Ecto neural progenitor cell (in vitro differentiated cells): ENCODE measurements around the gene KHDRBS2.

Source experiments
- DNase-seq: peaks from one replicate; pipeline ENCODE4 v3.0.0-alpha.2; 2018; ENCODE audit warnings: low spot score

KHDRBS2 gene

GRCh38 chr6:62175195-62175594 lies 110.8 kb downstream of the KHDRBS2 start:
- DNase-seq = no peak

DNA sequence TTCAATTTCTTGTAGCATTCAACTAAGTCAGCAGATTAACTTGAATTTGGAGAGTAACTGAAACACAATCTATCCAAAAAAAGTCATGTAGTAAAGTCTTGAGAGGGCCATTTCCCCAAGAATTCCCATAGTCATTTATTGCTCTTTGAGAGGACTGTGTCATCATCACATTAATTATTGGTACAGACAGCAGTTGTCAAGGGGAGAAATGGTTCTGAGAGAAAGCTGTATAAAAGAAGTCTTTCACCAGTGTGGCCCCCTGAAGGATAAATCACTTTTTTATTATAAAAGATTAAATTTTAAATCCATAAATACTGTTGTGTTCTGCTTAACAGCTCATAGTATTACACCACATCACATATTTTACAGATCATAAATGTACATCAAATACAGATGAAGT lies 111.5 kb downstream of the KHDRBS2 start:
- no peak for DNase-seq

- no peak for DNase-seq
Observed at GRCh38 chr6:62167736-62168135, 118.3 kb downstream of the KHDRBS2 start.

DNA sequence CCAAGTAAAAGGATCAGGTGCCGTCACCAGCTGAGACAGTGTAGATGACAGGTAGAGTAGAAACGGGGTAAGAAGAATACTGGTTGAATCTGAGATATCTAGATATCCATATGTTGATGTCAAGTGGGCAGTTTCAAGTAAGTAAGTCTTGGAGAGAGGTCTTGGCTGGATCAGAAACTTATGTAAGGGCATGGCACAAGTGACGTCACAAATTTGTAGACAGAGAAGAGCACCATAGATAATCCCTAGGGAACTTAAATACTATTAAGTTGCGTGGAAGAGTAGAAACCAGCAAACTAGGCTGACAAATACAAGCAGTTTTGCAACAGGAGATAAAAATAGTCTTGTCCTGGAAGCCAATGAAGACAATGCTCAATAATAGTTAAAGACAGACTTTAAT lies 123.2 kb downstream of the KHDRBS2 start:
- no peak for DNase-seq

- DNase-seq = no peak
Observed at GRCh38 chr6:62152796-62153195, 133.2 kb downstream of the KHDRBS2 start.

DNA sequence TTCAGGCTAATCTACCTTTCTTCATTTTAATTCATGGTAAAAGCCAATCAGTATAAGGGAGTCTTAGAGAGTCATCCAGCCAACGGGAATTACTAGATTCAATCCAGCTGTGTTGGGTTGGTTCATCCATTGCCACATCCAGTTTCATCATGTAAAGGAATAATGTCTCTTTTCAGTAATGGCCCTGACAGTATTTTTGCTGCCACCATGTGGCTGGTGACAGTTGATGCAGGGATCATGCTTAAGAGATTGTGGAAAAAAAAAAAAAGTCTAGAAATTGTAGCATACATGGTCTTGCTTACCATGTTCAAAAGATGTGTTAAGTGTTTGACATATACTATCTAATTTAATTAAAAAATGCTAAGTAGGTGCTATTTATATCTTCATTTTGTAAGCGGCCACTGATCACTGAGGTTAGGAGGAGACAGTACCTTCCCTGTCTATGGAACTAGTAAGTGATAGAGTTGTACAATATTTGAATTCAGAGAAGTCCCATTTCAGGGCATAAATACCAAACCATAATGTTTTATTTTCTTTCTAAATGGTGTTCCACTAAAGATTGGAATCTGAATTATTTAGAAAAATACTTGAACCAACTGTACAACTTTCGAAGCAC lies 135.9 kb downstream of the KHDRBS2 start:
- DNase-seq = peak; percentile 39

DNA sequence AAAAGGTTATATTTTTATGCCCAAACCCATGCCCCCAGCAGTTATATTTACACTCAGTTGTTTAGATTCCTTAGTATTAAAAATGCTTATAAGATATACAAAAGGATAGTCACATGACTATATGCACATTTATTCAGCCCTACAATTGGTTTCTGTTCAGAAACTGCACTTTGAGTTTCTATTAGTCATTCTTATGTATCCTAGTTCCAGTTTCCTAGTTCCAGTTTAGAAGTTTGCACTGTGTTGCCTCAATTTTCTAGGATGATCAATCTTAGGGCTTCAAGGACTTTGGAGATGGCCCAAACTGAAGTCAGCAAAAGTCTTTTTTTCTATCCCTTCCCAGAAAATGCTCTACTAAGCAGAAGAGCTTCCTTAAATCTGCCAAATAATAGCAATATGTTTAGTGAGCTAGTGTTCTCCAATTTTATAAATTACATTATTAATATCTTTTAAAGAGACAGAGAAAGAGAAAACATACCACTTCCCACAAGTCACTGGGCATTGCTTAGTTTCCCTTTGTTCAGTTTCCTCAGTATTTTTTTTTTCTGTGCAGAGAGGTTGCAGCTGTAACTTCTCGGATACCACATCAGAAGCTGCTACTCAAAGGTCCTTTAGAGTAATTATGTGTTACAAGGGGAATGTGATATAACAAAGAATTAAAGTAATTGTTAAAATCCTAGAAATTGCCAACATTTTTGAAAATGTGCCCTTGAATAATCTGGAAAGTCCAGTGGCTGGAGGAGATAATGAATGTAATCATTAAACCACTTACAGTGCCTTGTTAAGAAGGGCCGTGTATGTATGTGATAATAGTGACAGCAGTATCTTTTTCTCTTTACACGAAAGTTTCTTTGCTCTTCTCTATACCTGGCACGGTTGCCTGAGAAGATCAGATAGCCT lies 138.8 kb downstream of the KHDRBS2 start:
- no peak for DNase-seq

DNA sequence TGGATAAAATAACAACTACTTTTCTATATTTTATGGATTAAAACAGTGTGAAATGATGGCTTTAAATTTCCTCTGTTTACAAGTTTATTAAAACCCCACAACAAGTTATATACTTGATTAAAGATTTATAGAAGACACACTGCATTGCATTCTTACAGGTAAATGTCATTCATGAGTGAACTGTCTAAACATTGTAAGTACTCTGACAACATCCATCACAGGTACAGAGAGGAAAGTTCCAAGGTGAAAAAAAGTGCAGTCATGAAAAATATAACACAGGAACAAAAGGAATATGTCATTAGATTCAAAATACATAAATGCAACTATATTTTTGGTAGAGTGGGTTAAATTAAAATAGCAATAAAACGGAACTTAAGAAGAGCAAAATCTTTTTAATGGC lies 156.9 kb downstream of the KHDRBS2 start:
- DNase-seq = no peak

DNA sequence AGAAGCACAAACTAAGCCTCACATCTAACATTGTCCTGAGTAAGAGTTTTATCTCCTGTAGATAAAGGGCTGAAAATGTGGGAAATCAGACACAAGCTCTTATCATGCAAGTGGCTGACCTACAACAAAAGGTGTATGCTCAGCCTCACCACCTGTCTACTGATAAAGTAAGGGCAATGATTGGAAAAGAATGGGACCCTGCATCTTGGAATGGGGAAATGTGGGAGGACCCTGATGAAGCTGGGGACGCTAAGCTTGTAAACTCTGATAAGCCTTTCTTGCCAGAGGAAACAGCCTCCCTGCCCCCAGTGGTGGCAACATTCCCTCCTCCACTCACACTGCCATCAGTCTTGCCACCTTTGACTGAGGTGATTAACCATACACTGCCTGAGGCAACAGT lies 166.6 kb downstream of the KHDRBS2 start:
- DNase-seq = no peak

DNA sequence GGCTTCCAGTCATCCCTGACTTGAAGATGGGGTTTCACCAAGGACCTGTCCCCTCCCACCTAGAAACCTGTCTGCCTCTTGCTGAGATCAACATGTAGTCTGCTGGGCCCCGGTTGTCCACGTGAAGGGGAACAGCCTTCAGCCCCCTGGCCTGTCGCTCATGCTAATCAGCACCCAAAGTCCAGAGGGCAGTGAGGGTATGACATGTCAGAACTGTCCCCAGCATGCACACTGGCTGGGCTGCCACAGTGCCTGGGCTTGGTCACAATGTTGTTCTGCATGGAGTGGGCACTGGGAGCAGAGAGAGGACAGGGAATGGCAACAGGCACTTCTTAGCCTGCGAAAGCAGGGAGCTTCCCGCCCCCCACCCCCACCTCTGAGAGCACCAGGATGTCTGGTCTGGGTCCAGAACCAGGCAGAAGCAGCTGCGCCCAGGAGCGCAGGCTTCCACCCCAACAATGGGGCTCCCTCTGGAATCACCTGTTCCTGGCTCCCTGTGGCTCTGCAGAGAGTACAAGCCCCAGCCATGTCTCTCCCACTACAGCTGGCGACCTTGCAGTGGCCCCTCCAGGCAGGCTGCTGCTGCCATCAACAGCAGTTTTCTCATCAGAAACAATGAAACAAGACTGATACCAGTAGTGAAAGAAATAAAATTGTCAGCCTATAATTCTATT lies 182.7 kb downstream of the KHDRBS2 start:
- DNase-seq = no peak

GRCh38 chr6:62102387-62102786 lies 183.6 kb downstream of the KHDRBS2 start:
- no peak for DNase-seq

DNA sequence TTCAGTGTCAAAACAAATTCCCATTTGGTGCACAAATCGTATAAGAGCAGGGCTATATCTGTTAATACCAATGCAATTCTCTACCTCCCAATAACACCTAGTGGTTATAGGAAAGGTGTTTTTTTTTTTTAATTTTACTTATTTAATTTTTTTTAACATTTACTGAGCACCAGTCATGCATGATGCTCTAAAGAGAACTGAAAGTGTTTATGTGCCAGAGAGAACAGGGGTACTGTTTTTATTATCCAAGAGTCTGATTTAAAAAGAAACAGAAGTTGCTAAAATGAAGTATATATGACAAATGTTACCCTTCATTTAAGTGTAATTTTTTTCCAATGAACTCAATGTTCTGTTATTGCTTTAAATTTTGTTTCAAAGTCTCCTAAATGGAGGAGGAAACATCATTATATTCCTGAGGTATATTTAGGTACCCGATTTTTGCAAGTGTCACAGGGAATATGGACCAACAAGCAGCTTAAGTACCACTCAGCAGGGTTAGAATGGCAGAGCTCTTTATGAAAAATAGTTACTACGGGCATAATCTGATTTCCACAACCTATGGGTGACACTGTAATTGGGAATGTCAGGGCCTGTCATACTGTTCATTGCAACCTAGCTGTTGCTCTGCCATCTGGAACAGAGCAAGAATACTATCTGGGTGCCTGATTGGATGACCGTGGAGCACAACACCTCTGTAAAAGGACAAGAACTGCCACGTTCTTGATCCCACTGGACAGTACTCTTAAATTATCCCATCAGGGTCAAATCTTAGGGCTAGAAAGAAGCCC lies 195.4 kb downstream of the KHDRBS2 start:
- no peak for DNase-seq

DNA sequence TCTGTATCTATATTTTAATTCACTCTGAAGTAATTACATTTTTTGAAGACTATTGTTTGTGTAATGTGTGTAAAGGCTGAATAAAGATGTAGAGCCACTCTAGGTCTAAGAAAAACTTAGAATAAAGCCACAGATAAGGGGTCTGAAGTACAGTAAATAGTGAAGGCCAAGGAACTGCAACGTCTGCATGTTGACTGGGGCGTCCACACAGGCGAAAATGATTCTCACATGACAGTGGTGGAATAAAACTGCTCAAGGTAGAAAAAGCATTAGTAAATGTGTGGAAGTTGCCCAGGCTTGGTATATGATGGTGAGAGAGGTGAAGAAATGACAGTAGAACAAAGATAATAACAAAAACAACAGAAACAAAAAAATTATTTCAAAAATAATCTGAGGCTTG lies 196.2 kb downstream of the KHDRBS2 start:
- no peak for DNase-seq

DNA sequence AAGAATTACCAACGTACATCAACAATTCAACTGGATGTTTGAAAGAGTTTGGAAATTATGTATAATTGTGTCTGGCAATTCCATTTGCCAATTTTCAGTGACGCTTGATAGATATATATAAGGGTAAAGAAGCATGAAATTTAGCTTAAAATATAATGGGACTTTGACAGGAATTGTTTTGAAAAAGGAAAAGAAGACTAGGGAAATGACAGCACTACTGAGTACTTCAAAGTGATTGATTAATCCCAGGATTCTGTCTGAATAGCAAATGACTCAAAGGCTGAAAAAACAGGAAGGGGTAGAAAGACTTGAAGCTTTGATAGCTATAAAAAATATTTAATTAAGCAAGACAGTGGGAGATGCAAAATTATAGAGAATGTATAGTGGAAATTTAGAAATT lies 200.0 kb downstream of the KHDRBS2 start:
- no peak for DNase-seq

GRCh38 chr6:62075869-62076268 lies 210.2 kb downstream of the KHDRBS2 start:
- DNase-seq = no peak

DNA sequence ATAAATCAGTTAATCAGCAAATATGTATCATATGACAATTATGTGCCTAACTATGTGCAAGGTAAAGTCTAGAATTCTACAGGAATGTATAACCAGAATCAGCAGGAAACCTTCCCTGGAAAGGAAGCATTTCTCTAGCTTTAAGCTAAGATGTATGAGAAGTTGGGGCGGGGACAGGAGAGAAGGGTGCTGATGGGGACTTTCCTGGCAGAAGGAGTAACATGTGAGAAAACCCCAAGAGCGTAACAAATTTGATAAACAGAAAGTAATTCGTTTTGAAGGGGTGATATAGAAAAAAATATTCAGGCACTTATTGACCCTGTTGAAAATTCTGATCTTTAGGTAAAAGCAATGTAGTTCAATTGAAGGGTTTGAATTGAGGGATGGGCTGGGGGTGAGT lies 226.1 kb downstream of the KHDRBS2 start:
- no peak for DNase-seq

DNA sequence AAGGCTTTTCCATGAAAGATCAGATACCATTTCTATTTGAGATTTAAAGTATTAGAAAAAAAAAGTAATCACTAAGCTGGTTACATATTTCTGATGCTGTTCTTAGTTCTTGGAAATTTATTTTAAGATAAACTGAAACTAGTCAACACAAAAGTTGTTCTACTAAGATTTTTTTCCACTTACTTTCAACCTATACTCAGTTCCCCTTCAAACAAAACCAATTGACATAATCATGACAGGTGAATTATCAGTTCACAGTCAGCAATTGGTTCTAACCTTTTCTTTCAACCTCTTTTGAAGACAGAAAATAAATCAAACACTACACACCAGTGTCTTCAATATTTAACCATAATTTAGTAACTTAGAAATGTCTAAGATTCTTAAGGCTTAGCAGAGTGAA lies 228.7 kb downstream of the KHDRBS2 start:
- DNase-seq = no peak

DNA sequence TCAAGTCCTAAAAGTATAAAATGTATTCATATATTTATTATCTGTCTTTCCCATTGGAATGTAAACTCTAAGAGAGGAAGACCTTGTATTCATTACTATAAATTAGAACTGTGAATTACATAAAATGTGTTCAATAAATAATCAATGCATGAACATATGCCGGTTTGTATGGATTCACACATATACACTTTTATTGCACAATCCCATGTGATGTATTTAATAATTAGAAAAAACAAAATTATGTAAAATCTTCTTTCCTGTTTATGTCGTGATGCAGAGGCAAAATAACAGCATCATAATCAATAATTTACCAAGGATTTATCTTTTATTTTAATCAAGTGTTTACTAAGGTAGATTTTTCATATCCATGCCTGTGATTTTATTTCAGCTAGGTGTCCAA lies 240.5 kb downstream of the KHDRBS2 start:
- no peak for DNase-seq

GRCh38 chr6:62043084-62043483 lies 242.9 kb downstream of the KHDRBS2 start:
- DNase-seq = no peak

- no peak for DNase-seq
Observed at GRCh38 chr6:62042429-62042828, 243.6 kb downstream of the KHDRBS2 start.

GRCh38 chr6:62039605-62040004 lies 246.4 kb downstream of the KHDRBS2 start:
- no peak for DNase-seq

GRCh38 chr6:62037445-62037844 lies 248.6 kb downstream of the KHDRBS2 start:
- no peak for DNase-seq
